ENCODE measurements around the gene PFKP.

PFKP gene

GRCh38 chr10:3094609-3095036 lies 27.3 kb downstream of the PFKP start:
- no peak for TF ChIP-seq POLR2A (IDR thresholded peaks at IDR 0.05; ENCODE audit: low read depth, low read length)
- FAIRE-seq = no peak
- no peak for DNase-seq (ENCODE audit: insufficient read length, low spot score)

GRCh38 chr10:3095373-3096139 lies 28.2 kb downstream of the PFKP start:
- no peak for FAIRE-seq
- TF ChIP-seq POU2F2 (IDR thresholded peaks at IDR 0.05; ENCODE audit: low read depth, low read length) (0 out of 2 replicates have a peak, but pooled peaks have one; percentile 19), POLR2A (IDR thresholded peaks at IDR 0.05; ENCODE audit: low read depth, low read length) (no peak)
- DNase-seq (ENCODE audit: insufficient read length, low spot score) = peak; percentile 55

- TF ChIP-seq PAX5 (IDR thresholded peaks at IDR 0.05; ENCODE audit: insufficient read depth, low read length, severe bottlenecking) = no peak
- FAIRE-seq (no peak), DNase-seq (ENCODE audit: insufficient read length, low spot score) (no peak)
These were observed 28.8 kb downstream of the PFKP start for GRCh38 chr10:3096149-3096548.

GRCh38 chr10:3097160-3097559 lies 29.8 kb downstream of the PFKP start:
- DNase-seq (ENCODE audit: insufficient read length, low spot score) = no peak
- no peak for TF ChIP-seq PAX5 (IDR thresholded peaks at IDR 0.05; ENCODE audit: insufficient read depth, low read length, severe bottlenecking)
- TF ChIP-seq SPI1 (IDR thresholded peaks at IDR 0.05; ENCODE audit: low read depth, low read length) = no peak
- no peak for TF ChIP-seq POU2F2 (IDR thresholded peaks at IDR 0.05; ENCODE audit: low read depth, low read length)
- TF ChIP-seq TAF1 (IDR thresholded peaks at IDR 0.05; ENCODE audit: low read depth, low read length) = no peak
- FAIRE-seq = no peak

GRCh38 chr10:3098689-3099088 lies 31.3 kb downstream of the PFKP start:
- DNase-seq (ENCODE audit: insufficient read length, low spot score) (no peak), FAIRE-seq (no peak)
- TF ChIP-seq PAX5 (IDR thresholded peaks at IDR 0.05; ENCODE audit: insufficient read depth, low read length, severe bottlenecking) = no peak
- no peak for TF ChIP-seq POLR2A (IDR thresholded peaks at IDR 0.05; ENCODE audit: low read depth, low read length)
- no peak for TF ChIP-seq TAF1 (IDR thresholded peaks at IDR 0.05; ENCODE audit: low read depth, low read length)
- TF ChIP-seq SPI1 (IDR thresholded peaks at IDR 0.05; ENCODE audit: low read depth, low read length) = no peak
- TF ChIP-seq POLR2AphosphoS5 (IDR thresholded peaks at IDR 0.05; ENCODE audit: low read depth, low read length) = no peak
- TF ChIP-seq POU2F2 (IDR thresholded peaks at IDR 0.05; ENCODE audit: low read depth, low read length) = no peak

- FAIRE-seq (no peak), DNase-seq (ENCODE audit: insufficient read length, low spot score) (no peak)
- TF ChIP-seq TAF1 (IDR thresholded peaks at IDR 0.05; ENCODE audit: low read depth, low read length) (no peak), POLR2AphosphoS5 (IDR thresholded peaks at IDR 0.05; ENCODE audit: low read depth, low read length) (no peak), POLR2A (IDR thresholded peaks at IDR 0.05; ENCODE audit: low read depth, low read length) (no peak; the same call in 1 of the 2 replicates), POU2F2 (IDR thresholded peaks at IDR 0.05; ENCODE audit: low read depth, low read length) (no peak), SPI1 (IDR thresholded peaks at IDR 0.05; ENCODE audit: low read depth, low read length) (no peak), PAX5 (IDR thresholded peaks at IDR 0.05; ENCODE audit: insufficient read depth, low read length, severe bottlenecking) (no peak)
These were observed 32.1 kb downstream of the PFKP start for GRCh38 chr10:3099291-3100092.

GRCh38 chr10:3100093-3100792 lies 32.9 kb downstream of the PFKP start:
- no peak for TF ChIP-seq PAX5 (IDR thresholded peaks at IDR 0.05; ENCODE audit: insufficient read depth, low read length, severe bottlenecking)
- TF ChIP-seq POLR2AphosphoS5 (IDR thresholded peaks at IDR 0.05; ENCODE audit: low read depth, low read length) = no peak
- no peak for TF ChIP-seq SPI1 (IDR thresholded peaks at IDR 0.05; ENCODE audit: low read depth, low read length)
- no peak for TF ChIP-seq TAF1 (IDR thresholded peaks at IDR 0.05; ENCODE audit: low read depth, low read length)
- no peak for TF ChIP-seq POLR2A (IDR thresholded peaks at IDR 0.05; ENCODE audit: low read depth, low read length)
- no peak for TF ChIP-seq POU2F2 (IDR thresholded peaks at IDR 0.05; ENCODE audit: low read depth, low read length)
- no peak for FAIRE-seq

GRCh38 chr10:3100856-3101640 lies 33.7 kb downstream of the PFKP start:
- TF ChIP-seq TAF1 (IDR thresholded peaks at IDR 0.05; ENCODE audit: low read depth, low read length) = no peak
- DNase-seq (ENCODE audit: insufficient read length, low spot score) (no peak), FAIRE-seq (no peak)

More at GRCh38 chr10:3100093-3100792, 32.9 kb downstream of the PFKP start:
- DNase-seq (ENCODE audit: insufficient read length, low spot score) = no peak

- DNase-seq (ENCODE audit: insufficient read length, low spot score) (no peak), FAIRE-seq (no peak)
- TF ChIP-seq SPI1 (IDR thresholded peaks at IDR 0.05; ENCODE audit: low read depth, low read length) = no peak
- no peak for TF ChIP-seq POLR2A (IDR thresholded peaks at IDR 0.05; ENCODE audit: low read depth, low read length)
- no peak for TF ChIP-seq POLR2AphosphoS5 (IDR thresholded peaks at IDR 0.05; ENCODE audit: low read depth, low read length)
- TF ChIP-seq TAF1 (IDR thresholded peaks at IDR 0.05; ENCODE audit: low read depth, low read length) = no peak
- TF ChIP-seq POU2F2 (IDR thresholded peaks at IDR 0.05; ENCODE audit: low read depth, low read length) = no peak
- no peak for TF ChIP-seq PAX5 (IDR thresholded peaks at IDR 0.05; ENCODE audit: insufficient read depth, low read length, severe bottlenecking)
These were observed 35.5 kb downstream of the PFKP start for GRCh38 chr10:3102720-3103427.

Measured in GM12891 (cell line).